ENCODE measurements around the gene HTRA1.

- TF ChIP-seq CTCF (IDR thresholded peaks at IDR 0.05) (no peak), POLR2A (IDR thresholded peaks at IDR 0.05) (no peak)
These were observed 44.7 kb downstream of the HTRA1 start for GRCh38 chr10:122505885-122506645.
